ENCODE data around the gene OR1K1. TPM values are rescaled to one million over a fixed set of nuclear protein-coding genes. Genes with fewer than 3 reads are reported as not detected.

OR1K1 gene
- polyA plus RNA-seq, 3 donors = not detected

DNA sequence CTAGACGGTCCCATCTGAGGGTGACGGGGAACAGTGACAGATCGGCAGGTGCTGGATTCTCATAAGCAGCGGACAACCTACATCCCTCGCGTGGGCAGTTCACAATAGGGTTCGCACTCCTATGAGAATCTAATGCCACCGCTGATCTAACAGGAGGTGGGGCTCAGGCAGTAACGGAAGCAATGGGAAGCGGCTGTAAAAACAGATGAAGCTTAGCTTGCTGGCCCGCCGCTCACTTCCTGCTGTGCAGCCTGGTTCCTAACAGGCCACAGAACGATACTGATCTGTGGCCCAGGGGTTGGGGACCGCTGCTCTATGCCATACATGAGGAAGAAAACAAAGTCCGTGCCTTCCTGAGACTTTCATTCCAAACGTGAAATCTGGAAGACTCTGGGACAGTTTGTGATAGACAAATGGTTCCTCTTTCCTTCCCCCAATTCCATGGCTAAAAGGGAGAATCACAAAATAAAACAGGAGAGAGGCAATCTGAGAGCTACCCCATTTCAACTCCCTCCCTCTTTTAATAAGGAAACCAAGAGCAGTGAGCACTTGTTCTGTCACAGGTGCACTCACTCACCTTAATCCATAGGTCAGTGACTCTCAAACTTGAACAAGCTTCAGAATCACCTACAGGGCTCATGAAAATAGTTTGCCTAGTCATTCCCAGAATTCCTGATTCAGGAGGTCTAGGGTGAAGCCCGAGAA, 16.4 kb downstream of the OR1K1 start:
- Histone ChIP-seq H3K27me3 (ENCODE audit: control insufficient read depth in 2 of 2, insufficient read depth in 2 of 2, low read length in 2 of 2) (no peaks in the 10 kb centered on the region), H3K36me3 (replicated peaks in 1 of 2; ENCODE audit: control insufficient read depth in 1 of 2, insufficient read depth in 2 of 2, low read length in 2 of 2) (peaks cover 27 to 32% of the 10 kb centered on the region in 2 donors), H3K4me3 (replicated peaks in 1 of 3; ENCODE audit: low read depth in 2 of 3, low read length in 3 of 3) (peak overlapping the region in 1 of 3 experiments; percentile 18), H3K4me1 (ENCODE audit: control insufficient read depth in 1 of 2, insufficient read depth in 2 of 2, low read length in 2 of 2) (peaks cover 27 to 31% of the 10 kb centered on the region in 2 donors), H3K4me2 (replicated peaks; ENCODE audit: extremely low read depth, low read length, poor library complexity, severe bottlenecking) (peak overlapping the region; percentile 36), H4K20me1 (ENCODE audit: insufficient read depth, low read length) (peaks cover 7% of the 10 kb centered on the region), H3K9ac (ENCODE audit: insufficient read depth, low read length, poor library complexity, severe bottlenecking) (no peak overlapping the region), H3K27ac (ENCODE audit: low read depth in 1 of 2, low read length in 2 of 2) (peak overlapping the region; percentile 13 to 40), H2AFZ (ENCODE audit: insufficient read depth, low read depth, low read length, poor library complexity, severe bottlenecking) (peak overlapping the region; percentile 59), H3K79me2 (ENCODE audit: insufficient read depth, low read length) (peaks cover 13% of the 10 kb centered on the region), H3K9me3 (replicated peaks in 1 of 2; ENCODE audit: control insufficient read depth in 1 of 2, insufficient read depth in 1 of 2, low read length in 2 of 2) (no peaks in the 10 kb centered on the region)
- Mint-ChIP-seq H3K27me3 (ENCODE audit: low read depth in 3 of 3) (peaks cover 0 to 3% (median 0%) of the 10 kb centered on the region in 3 donors), H3K9me3 (no peaks in the 10 kb centered on the region), H3K4me1 (peaks cover 29% of the 10 kb centered on the region), H3K36me3 (peaks cover 31 to 34% of the 10 kb centered on the region in 2 donors), H3K27ac (peak overlapping the region in 6 of 7 donors; percentile 46 to 89 (median 75)), H3K4me3 (peak overlapping the region; percentile 65 to 77)
- TF ChIP-seq CTCF (IDR thresholded peaks at IDR 0.05) = no peak
- peak; percentile 8 to 12 (median 11) for DNase-seq
- 10% methylated on average over 13 of the region's 17 CpGs for WGBS (ENCODE audit: insufficient coverage)
- intact Hi-C loops (cut with micrococcal nuclease) = loop anchor here in 1 of 2 donors (10.0 kb wide), 3 partner anchors 462 to 722 kb away; partner anchors contain the start of gene TTLL11

GRCh38 chr9:122819326-122819725, 19.4 kb downstream of the OR1K1 start:
- Histone ChIP-seq H3K27ac (ENCODE audit: low read depth in 1 of 2, low read length in 2 of 2) (no peak overlapping the region), H3K4me2 (replicated peaks; ENCODE audit: extremely low read depth, low read length, poor library complexity, severe bottlenecking) (no peak overlapping the region), H3K9me3 (replicated peaks in 1 of 2; ENCODE audit: control insufficient read depth in 1 of 2, insufficient read depth in 1 of 2, low read length in 2 of 2) (no peaks in the 10 kb centered on the region), H2AFZ (ENCODE audit: insufficient read depth, low read depth, low read length, poor library complexity, severe bottlenecking) (no peak overlapping the region), H3K4me1 (ENCODE audit: control insufficient read depth in 1 of 2, insufficient read depth in 2 of 2, low read length in 2 of 2) (peaks cover 35 to 38% of the 10 kb centered on the region in 2 donors), H4K20me1 (ENCODE audit: insufficient read depth, low read length) (peaks cover 30% of the 10 kb centered on the region), H3K79me2 (ENCODE audit: insufficient read depth, low read length) (peaks cover 25% of the 10 kb centered on the region), H3K4me3 (replicated peaks in 1 of 3; ENCODE audit: low read depth in 2 of 3, low read length in 3 of 3) (no peak overlapping the region), H3K36me3 (replicated peaks in 1 of 2; ENCODE audit: control insufficient read depth in 1 of 2, insufficient read depth in 2 of 2, low read length in 2 of 2) (peaks cover 49 to 61% of the 10 kb centered on the region in 2 donors), H3K27me3 (ENCODE audit: control insufficient read depth in 2 of 2, insufficient read depth in 2 of 2, low read length in 2 of 2) (no peaks in the 10 kb centered on the region), H3K9ac (ENCODE audit: insufficient read depth, low read length, poor library complexity, severe bottlenecking) (no peak overlapping the region)
- Mint-ChIP-seq H3K9me3 (no peaks in the 10 kb centered on the region), H3K27me3 (ENCODE audit: low read depth in 3 of 3) (peaks cover 0 to 3% (median 2%) of the 10 kb centered on the region in 3 donors), H3K4me3 (no peak overlapping the region), H3K4me1 (peaks cover 38% of the 10 kb centered on the region), H3K36me3 (peaks cover 44 to 51% of the 10 kb centered on the region in 2 donors), H3K27ac (no peak overlapping the region)
- no peak for TF ChIP-seq CTCF (IDR thresholded peaks at IDR 0.05)
- intact Hi-C loops (cut with micrococcal nuclease) = loop anchor here in 1 of 2 donors (10.0 kb wide), 3 partner anchors 465 to 725 kb away; partner anchors contain the start of gene TTLL11
- no peak for DNase-seq
- WGBS (ENCODE audit: insufficient coverage) = no CpG with 5 or more reads among the region's 3 CpGs

All from CD14-positive monocyte (primary cell).